ENCODE data around the gene FA2H. TPM values are rescaled to one million over a fixed set of nuclear protein-coding genes. Genes with fewer than 3 reads are reported as not detected.
"Not testable (repeated sequence)": the region's sequence is repeated elsewhere in the genome, so short reads cannot be mapped to it uniquely, and the experiment has no call there.

FA2H gene
- total RNA-seq, 8 experiments from 2014 or later, result 0.52 to 3.3 (median 0.92) TPM; not detected in 3

DNA sequence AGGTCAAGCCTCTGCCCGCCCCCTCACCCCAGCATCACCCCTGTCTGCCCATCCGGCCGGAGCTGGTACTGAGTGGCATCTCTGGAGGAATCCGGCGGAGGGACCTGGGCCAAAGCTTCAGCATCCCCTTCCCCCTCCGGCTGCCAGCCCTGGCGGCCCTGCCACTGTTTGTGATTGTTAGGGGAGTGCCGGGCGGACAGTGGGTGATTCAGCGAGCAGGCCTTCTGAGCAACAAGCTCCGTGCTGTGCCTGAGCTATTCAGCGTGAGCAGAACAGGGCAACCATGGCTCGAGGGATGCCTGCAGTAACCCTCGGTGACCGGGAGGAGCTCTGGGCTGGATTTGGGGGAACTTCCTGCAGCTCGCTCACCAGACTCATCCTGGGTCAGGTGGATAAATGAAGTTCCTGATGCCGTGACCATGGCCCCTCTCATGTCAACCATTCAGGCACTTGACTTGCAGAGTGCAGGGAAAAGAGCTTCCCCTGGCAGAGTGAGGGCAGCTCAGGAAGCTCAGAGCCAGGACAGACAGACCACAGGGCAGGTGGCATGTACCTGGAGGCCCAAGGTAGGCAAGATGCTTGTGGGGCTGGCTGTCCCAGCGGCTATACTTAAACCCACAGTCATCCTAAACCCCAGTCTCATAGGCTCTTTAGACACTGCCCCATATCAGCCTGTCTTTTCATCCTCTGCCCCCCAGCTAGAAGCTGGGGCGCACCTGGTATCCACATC, 49.6 kb downstream of the FA2H start:
- WGBS, 10 experiments, result 11 to 100% (median 78%) methylated on average over 1 to 5 of the region's 19 CpGs; no CpG with 5 or more reads in 4 of the 10 experiments
- peak; percentile 42 to 94 (median 87) for ATAC-seq (replicated peaks in 6 of 8)
- H3K27ac ChIP-seq, result no peak overlapping the region
- in situ Hi-C loops (cut with MboI; ENCODE audit: low pct_unique_long_range_greater_than_20kb in 2 of 9, low sequenced_read_pairs in 9 of 9, unreplicated experiment in 9 of 9), result loop anchor here in 6 of 9 experiments (25.0 kb wide), 2 partner anchors 137 to 387 kb away; partner anchors contain the start of gene LDHD (in 1 of the 6)
- H3K4me1 ChIP-seq (replicated peaks in 1 of 2), result peaks cover 10% of the 10 kb centered on the region in 2 donors
- no peak overlapping the region for H3K4me3 ChIP-seq

DNA sequence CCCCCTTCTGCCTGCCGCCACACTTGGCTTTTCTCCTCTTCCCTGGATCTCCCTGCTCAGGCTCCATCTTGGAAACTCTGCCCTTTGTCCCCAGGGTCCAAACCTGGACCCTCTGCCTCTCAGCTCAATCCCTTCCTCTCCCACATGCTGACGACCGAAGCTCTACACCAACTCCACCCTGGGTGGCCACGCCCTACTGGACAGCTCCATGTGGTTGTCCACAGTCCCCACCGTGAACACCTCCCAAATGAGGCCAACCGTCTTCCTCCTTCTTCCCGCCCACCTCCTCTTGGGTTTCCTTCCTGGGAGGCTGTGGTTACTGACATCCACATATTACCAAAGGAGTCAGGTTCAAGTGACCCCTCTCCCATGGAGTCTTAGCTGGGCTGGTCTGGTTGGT, 51.4 kb downstream of the FA2H start:
- 20 to 100% (median 70%) methylated on average over 1 to 6 of the region's 7 CpGs; no CpG with 5 or more reads in 4 of the 10 experiments for WGBS, 10 experiments
- Histone ChIP-seq H3K4me3 (no peak overlapping the region), H3K27ac (no peak overlapping the region), H3K4me1 (replicated peaks in 1 of 2) (peaks cover 10% of the 10 kb centered on the region in 2 donors)
- in situ Hi-C loops (cut with MboI; ENCODE audit: low pct_unique_long_range_greater_than_20kb in 2 of 9, low sequenced_read_pairs in 9 of 9, unreplicated experiment in 9 of 9), result loop anchor here in 6 of 9 experiments (25.0 kb wide), 2 partner anchors 139 to 389 kb away; partner anchors contain the start of gene LDHD (in 1 of the 6)
- peak in 2 of 8 experiments; percentile 50 to 74 for ATAC-seq (replicated peaks in 6 of 8)

GRCh38 chr16:74722156-74722555, 52.5 kb downstream of the FA2H start:
- not testable (repeated sequence) for H3K27ac ChIP-seq; H3K4me3 ChIP-seq; ATAC-seq (replicated peaks in 6 of 8)
- in situ Hi-C loops (cut with MboI; ENCODE audit: low pct_unique_long_range_greater_than_20kb in 2 of 9, low sequenced_read_pairs in 9 of 9, unreplicated experiment in 9 of 9), result loop anchor here in 6 of 9 experiments (25.0 kb wide), 2 partner anchors 140 to 390 kb away; partner anchors contain the start of gene LDHD (in 1 of the 6)
- H3K4me1 ChIP-seq (replicated peaks in 1 of 2), result peaks cover 10% of the 10 kb centered on the region in 2 donors
- WGBS, 10 experiments, result 80 to 93% methylated on average over 2 of the region's 2 CpGs; no CpG with 5 or more reads in 8 of the 10 experiments

- WGBS, 10 experiments, result 67 to 100% (median 97%) methylated on average over 1 to 6 of the region's 11 CpGs; no CpG with 5 or more reads in 4 of the 10 experiments
- H3K4me3 ChIP-seq, result no peak overlapping the region
- peaks cover 10% of the 10 kb centered on the region in 2 donors for H3K4me1 ChIP-seq (replicated peaks in 1 of 2)
- H3K27ac ChIP-seq, result no peak overlapping the region
- in situ Hi-C loops (cut with MboI; ENCODE audit: low pct_unique_long_range_greater_than_20kb in 2 of 9, low sequenced_read_pairs in 9 of 9, unreplicated experiment in 9 of 9), result loop anchor here in 6 of 9 experiments (25.0 kb wide), 2 partner anchors 141 to 391 kb away; partner anchors contain the start of gene LDHD (in 1 of the 6)
- ATAC-seq (replicated peaks in 6 of 8), result no peak
These were observed 52.9 kb downstream of the FA2H start for GRCh38 chr16:74721716-74722115.

GRCh38 chr16:74720579-74720978, 54.0 kb downstream of the FA2H start:
- ATAC-seq (replicated peaks in 6 of 8), result no peak
- peaks cover 10% of the 10 kb centered on the region in 2 donors for H3K4me1 ChIP-seq (replicated peaks in 1 of 2)
- H3K4me3 ChIP-seq, result no peak overlapping the region
- 11 to 92% (median 63%) methylated on average over 1 to 5 of the region's 5 CpGs for WGBS, 10 experiments
- H3K27ac ChIP-seq, result no peak overlapping the region
- in situ Hi-C loops (cut with MboI; ENCODE audit: low pct_unique_long_range_greater_than_20kb in 2 of 9, low sequenced_read_pairs in 9 of 9, unreplicated experiment in 9 of 9), result loop anchor here in 6 of 9 experiments (25.0 kb wide), 2 partner anchors 142 to 392 kb away; partner anchors contain the start of gene LDHD (in 1 of the 6)

GRCh38 chr16:74718741-74719610, 55.6 kb downstream of the FA2H start:
- in situ Hi-C loops (cut with MboI; ENCODE audit: low pct_unique_long_range_greater_than_20kb in 2 of 9, low sequenced_read_pairs in 9 of 9, unreplicated experiment in 9 of 9), result loop anchor here in 7 of 9 experiments (10.0 to 25.0 kb wide), 3 partner anchors 136 to 393 kb away; partner anchors contain the start of gene LDHD (in 1 of the 7)
- H3K27ac ChIP-seq, result no peak overlapping the region
- 33 to 97% (median 88%) methylated on average over 2 to 6 of the region's 27 CpGs; no CpG with 5 or more reads in 3 of the 10 experiments for WGBS, 10 experiments
- H3K4me3 ChIP-seq, result no peak overlapping the region
- H3K4me1 ChIP-seq (replicated peaks in 1 of 2), result peaks cover 0 to under 1% of the 10 kb centered on the region in 2 donors
- ATAC-seq (replicated peaks in 6 of 8), result no peak

DNA sequence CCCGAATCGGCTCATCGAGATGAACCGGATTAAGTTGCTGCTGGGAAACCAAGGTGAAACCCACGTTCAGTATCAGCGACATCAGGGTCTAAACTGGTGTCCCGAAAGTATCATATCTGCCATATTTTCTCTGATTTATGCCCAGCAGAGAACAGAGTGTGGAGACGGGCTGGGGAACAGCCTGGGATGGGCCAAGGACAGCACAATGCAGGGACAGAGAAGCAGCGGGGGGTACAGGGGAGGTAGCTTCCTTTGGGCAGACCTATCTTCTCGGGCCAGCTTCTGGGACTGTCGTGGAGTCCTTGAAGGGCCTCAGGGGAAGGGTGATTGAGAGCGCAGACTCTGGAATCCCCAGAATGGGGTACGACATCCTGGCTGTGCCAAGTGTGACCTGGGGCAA, 56.5 kb downstream of the FA2H start:
- Histone ChIP-seq H3K4me1 (replicated peaks in 1 of 2) (no peaks in the 10 kb centered on the region), H3K4me3 (no peak overlapping the region), H3K27ac (no peak overlapping the region)
- in situ Hi-C loops (cut with MboI; ENCODE audit: low pct_unique_long_range_greater_than_20kb in 2 of 9, low sequenced_read_pairs in 9 of 9, unreplicated experiment in 9 of 9), result loop anchor here in 7 of 9 experiments (10.0 to 25.0 kb wide), 3 partner anchors 137 to 394 kb away; partner anchors contain the start of gene LDHD (in 1 of the 7)
- WGBS, 10 experiments, result 40 to 81% (median 78%) methylated on average over 1 to 8 of the region's 13 CpGs; no CpG with 5 or more reads in 4 of the 10 experiments
- ATAC-seq (replicated peaks in 6 of 8), result no peak

DNA sequence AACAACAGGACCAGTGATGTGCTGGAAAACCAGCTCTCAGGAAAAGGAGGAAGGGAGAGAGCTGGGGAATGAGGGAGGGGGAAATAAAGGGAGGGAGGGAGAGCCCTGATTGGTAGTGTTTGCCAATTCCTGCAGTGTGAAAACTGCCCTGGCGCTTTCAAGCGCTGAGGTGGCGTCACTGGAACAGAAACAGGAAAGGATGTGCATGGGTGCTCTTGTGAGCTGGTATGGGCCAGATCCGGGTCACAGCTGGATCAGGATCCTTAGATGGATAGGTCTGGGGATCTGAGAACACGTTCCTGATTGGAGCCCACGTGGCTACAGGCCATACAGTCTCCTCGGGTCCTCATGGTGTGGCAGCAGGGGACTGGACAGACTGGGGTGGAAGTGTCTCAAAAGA, 57.3 kb downstream of the FA2H start:
- H3K27ac ChIP-seq, result no peak overlapping the region
- in situ Hi-C loops (cut with MboI; ENCODE audit: low pct_unique_long_range_greater_than_20kb in 2 of 9, low sequenced_read_pairs in 9 of 9, unreplicated experiment in 9 of 9), result loop anchor here in 7 of 9 experiments (10.0 to 25.0 kb wide), 3 partner anchors 137 to 395 kb away; partner anchors contain the start of gene LDHD (in 1 of the 7)
- ATAC-seq (replicated peaks in 6 of 8), result no peak

DNA sequence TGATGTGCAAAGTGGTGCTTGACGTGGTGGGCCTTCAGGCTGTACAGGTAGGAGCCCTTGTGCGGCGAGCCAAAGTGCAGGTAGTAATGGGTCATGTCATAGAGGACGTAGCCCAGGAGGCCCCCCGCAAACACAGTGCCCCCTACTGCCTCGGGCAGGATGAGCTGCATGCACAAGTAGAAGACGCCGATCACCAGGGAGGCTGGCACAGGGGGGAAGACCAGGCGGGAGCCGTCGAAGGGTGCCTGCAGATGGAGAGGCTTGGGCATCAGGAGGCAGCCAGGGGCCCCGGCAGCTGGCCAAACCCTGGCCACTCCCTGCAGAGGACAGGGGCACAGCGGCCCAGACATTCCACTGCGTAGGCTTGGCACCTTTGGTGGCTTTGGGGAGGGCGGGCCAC, 58.3 kb downstream of the FA2H start:
- H3K27ac ChIP-seq, result no peak overlapping the region

More for the DNA sequence above, 57.3 kb downstream of the FA2H start:
- 75 to 89% methylated on average over 3 to 6 of the region's 7 CpGs; no CpG with 5 or more reads in 8 of the 10 experiments for WGBS, 10 experiments
- no peaks in the 10 kb centered on the region for H3K4me1 ChIP-seq (replicated peaks in 1 of 2)
- H3K4me3 ChIP-seq, result no peak overlapping the region

DNA sequence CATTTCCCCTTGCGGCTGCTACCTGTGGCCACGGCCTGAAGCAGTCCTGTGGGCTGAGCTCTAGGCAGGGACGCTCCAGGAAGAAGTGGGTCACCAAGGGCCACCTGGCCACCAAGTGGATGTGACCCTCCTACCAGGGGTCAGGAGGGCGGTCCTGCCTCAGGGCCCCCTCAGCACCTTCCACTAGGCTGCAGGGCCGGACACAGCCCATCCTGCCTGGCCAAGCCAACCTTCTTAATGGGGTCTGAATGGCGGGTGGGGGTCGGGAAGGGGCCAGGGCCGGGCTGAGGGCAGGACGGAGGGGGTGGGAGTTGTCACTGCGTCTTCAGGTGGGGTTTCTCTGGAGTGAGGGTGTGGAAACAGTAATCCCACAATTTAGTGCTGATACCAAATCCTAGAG, 60.7 kb downstream of the FA2H start:
- WGBS, 10 experiments, result 60% methylated on average over 1 of the region's 10 CpGs; no CpG with 5 or more reads in 9 of the 10 experiments
- Histone ChIP-seq H3K27ac (no peak overlapping the region), H3K4me3 (no peak overlapping the region), H3K4me1 (replicated peaks in 1 of 2) (no peaks in the 10 kb centered on the region)
- no peak for ATAC-seq (replicated peaks in 6 of 8)
- in situ Hi-C loops (cut with MboI; ENCODE audit: low pct_unique_long_range_greater_than_20kb in 2 of 9, low sequenced_read_pairs in 9 of 9, unreplicated experiment in 9 of 9), result loop anchor here in 7 of 9 experiments (10.0 to 25.0 kb wide), 3 partner anchors 141 to 398 kb away; partner anchors contain the start of gene LDHD (in 1 of the 7)

More for the DNA sequence above, 58.3 kb downstream of the FA2H start:
- Histone ChIP-seq H3K4me1 (replicated peaks in 1 of 2) (no peaks in the 10 kb centered on the region), H3K4me3 (no peak overlapping the region)
- WGBS, 10 experiments, result 38 to 93% (median 73%) methylated on average over 1 to 10 of the region's 15 CpGs; no CpG with 5 or more reads in 3 of the 10 experiments
- ATAC-seq (replicated peaks in 6 of 8), result no peak
- in situ Hi-C loops (cut with MboI; ENCODE audit: low pct_unique_long_range_greater_than_20kb in 2 of 9, low sequenced_read_pairs in 9 of 9, unreplicated experiment in 9 of 9), result loop anchor here in 7 of 9 experiments (10.0 to 25.0 kb wide), 3 partner anchors 138 to 396 kb away; partner anchors contain the start of gene LDHD (in 1 of the 7)

- WGBS, 10 experiments, result 17 to 100% (median 50%) methylated on average over 1 to 2 of the region's 10 CpGs; no CpG with 5 or more reads in 7 of the 10 experiments
- ATAC-seq (replicated peaks in 6 of 8), result peak in 2 of 8 experiments; percentile 22 to 25
- Histone ChIP-seq H3K4me1 (replicated peaks in 1 of 2) (no peaks in the 10 kb centered on the region), H3K27ac (no peak overlapping the region), H3K4me3 (no peak overlapping the region)
- in situ Hi-C loops (cut with MboI; ENCODE audit: low pct_unique_long_range_greater_than_20kb in 2 of 9, low sequenced_read_pairs in 9 of 9, unreplicated experiment in 9 of 9), result loop anchor here in 7 of 9 experiments (10.0 to 25.0 kb wide), 3 partner anchors 141 to 399 kb away; partner anchors contain the start of gene LDHD (in 1 of the 7)
These were observed 61.3 kb downstream of the FA2H start for GRCh38 chr16:74713325-74713724.

- Histone ChIP-seq H3K27ac (no peak overlapping the region), H3K4me3 (no peak overlapping the region), H3K4me1 (replicated peaks in 1 of 2) (no peaks in the 10 kb centered on the region)
- in situ Hi-C loops (cut with MboI; ENCODE audit: low pct_unique_long_range_greater_than_20kb in 2 of 9, low sequenced_read_pairs in 9 of 9, unreplicated experiment in 9 of 9), result loop anchor here in 7 of 9 experiments (10.0 to 25.0 kb wide), 3 partner anchors 143 to 400 kb away; partner anchors contain the start of gene LDHD (in 1 of the 7)
- 50 to 100% (median 80%) methylated on average over 1 to 3 of the region's 12 CpGs; no CpG with 5 or more reads in 3 of the 10 experiments for WGBS, 10 experiments
- no peak for ATAC-seq (replicated peaks in 6 of 8)
These were observed 62.7 kb downstream of the FA2H start for GRCh38 chr16:74711938-74712337.

Measured in motor neuron (in vitro differentiated cells).